HepG2 (cell line): ENCODE results near the gene LRRC25. TPM values are rescaled to one million over a fixed set of nuclear protein-coding genes. Genes with fewer than 3 reads are reported as not detected.
A peak's percentile ranks its signal among the peaks of the same experiment; 100 is the strongest.

Experiments used
- ATF5 ChIP-seq: sonication (generic); formaldehyde crosslinking; IDR thresholded peaks from 2 replicates; pipeline ENCODE4 v1.4.0; 2020; ENCODE audit warnings: mild to moderate bottlenecking, low read depth, missing genetic modification reagents
- KMT2B ChIP-seq: IDR thresholded peaks from 2 replicates; pipeline ENCODE4 v1.6.1; 2016; ENCODE audit warnings: missing genetic modification reagents, missing compliant biosample characterization
- MTA1 ChIP-seq: sonication (generic); formaldehyde crosslinking; IDR thresholded peaks from 2 replicates; pipeline ENCODE4 v1.4.0; 2020; ENCODE audit warnings: missing genetic modification reagents, mild to moderate bottlenecking, borderline replicate concordance
- NR2F2 ChIP-seq: IDR thresholded peaks from 2 replicates; pipeline ENCODE4 v1.6.1; 2012; ENCODE audit warnings: low read depth, inconsistent platforms, borderline replicate concordance
- PCBP2 ChIP-seq: fragments of 200-400 bp; formaldehyde crosslinking; optimal IDR thresholded peaks from 2 replicates; pipeline ENCODE3; 2018; ENCODE audit warnings: low read length, low read depth; ENCODE audit not compliant: poor library complexity, severe bottlenecking
- PRDM15 ChIP-seq: sonication (generic); formaldehyde crosslinking; IDR thresholded peaks from 2 replicates; pipeline ENCODE4 v1.4.0; 2020; ENCODE audit warnings: missing genetic modification reagents
- REPIN1 ChIP-seq: sonication (generic); formaldehyde crosslinking; IDR thresholded peaks from 2 replicates; pipeline ENCODE4 v1.8.0; 2022; ENCODE audit warnings: missing genetic modification reagents, low read depth, mild to moderate bottlenecking, borderline replicate concordance
- SCMH1 ChIP-seq: sonication (generic); formaldehyde crosslinking; IDR thresholded peaks from 2 replicates; pipeline ENCODE4 v1.9.0; 2021; ENCODE audit warnings: missing genetic modification reagents, mild to moderate bottlenecking, borderline replicate concordance
- WIZ ChIP-seq: sonication (generic); formaldehyde crosslinking; IDR thresholded peaks from 2 replicates; pipeline ENCODE4 v1.5.1; 2020; ENCODE audit warnings: mild to moderate bottlenecking, missing genetic modification reagents
- XRCC5 ChIP-seq: fragments of 200-400 bp; formaldehyde crosslinking; optimal IDR thresholded peaks from 2 replicates; pipeline ENCODE3; 2017; ENCODE audit warnings: mild to moderate bottlenecking, low read length
- ZFY ChIP-seq: sonication (generic); formaldehyde crosslinking; IDR thresholded peaks from 2 replicates; pipeline ENCODE4 v1.4.0; 2020; ENCODE audit warnings: missing genetic modification reagents
- ZGPAT ChIP-seq: IDR thresholded peaks from 2 replicates; pipeline ENCODE4 v1.6.1; 2016; ENCODE audit warnings: mild to moderate bottlenecking
- ZIK1 ChIP-seq: sonication (generic); formaldehyde crosslinking; IDR thresholded peaks from 2 replicates; pipeline ENCODE4 v1.5.0; 2020; ENCODE audit warnings: mild to moderate bottlenecking, low read depth, missing genetic modification reagents, borderline replicate concordance
- ZNF343 ChIP-seq: sonication (generic); formaldehyde crosslinking; IDR thresholded peaks from 2 replicates; pipeline ENCODE4 v1.4.0; 2020; ENCODE audit warnings: mild to moderate bottlenecking, missing genetic modification reagents
- ZNF362 ChIP-seq: sonication (generic); formaldehyde crosslinking; IDR thresholded peaks from 2 replicates; pipeline ENCODE4 v1.4.0; 2020; ENCODE audit warnings: missing genetic modification reagents, mild to moderate bottlenecking, borderline replicate concordance
- ZNF432 ChIP-seq: sonication (generic); formaldehyde crosslinking; IDR thresholded peaks from 2 replicates; pipeline ENCODE4 v1.5.0; 2020; ENCODE audit warnings: missing genetic modification reagents, mild to moderate bottlenecking, borderline replicate concordance
- ZNF574 ChIP-seq: sonication (generic); formaldehyde crosslinking; IDR thresholded peaks from 2 replicates; pipeline ENCODE4 v1.4.0; 2020; ENCODE audit warnings: missing genetic modification reagents
- ZNF878 ChIP-seq: sonication (generic); formaldehyde crosslinking; IDR thresholded peaks from 2 replicates; pipeline ENCODE4 v1.8.1; 2023; ENCODE audit warnings: mild to moderate bottlenecking, missing genetic modification reagents, moderate library complexity
- polyA plus RNA-seq, 8 experiments: library from polyadenylated mRNA; depleted of rRNA in 3 of 8; stranded (reverse) in 7 of 8; unstranded in 1 of 8; fragments of >200 nt; fragmentation: Illumina TruSeq in 4 of 8; extraction: Trizol in 4 of 8; gene quantifications; 2 replicates each; pipeline versions ENCODE4 v1.2.1 to v1.2.3, GENCODE V29; 2011 to 2016; ENCODE audit warnings: low read depth in 4 of 8, missing spikeins in 1 of 8, mixed read lengths in 1 of 8; ENCODE audit not compliant: insufficient read depth in 1 of 8
- total RNA-seq, 5 experiments: library from RNA; depleted of rRNA; stranded (reverse); fragments of >200 nt; fragmentation: Illumina TruSeq; extraction: Trizol; gene quantifications; 2 replicates each; pipeline ENCODE4 v1.2.3, GENCODE V29; 2016; ENCODE audit warnings: low read depth in 1 of 5

LRRC25 gene
- total and polyA plus RNA-seq, 2 of the 13 experiments (the other 11 are each of a cell fraction or from before 2014, with no cell fraction given): 0.13 to 0.53 TPM

GRCh38 chr19:18438331-18439024 is 41.1 kb upstream of the LRRC25 start (continued):
- TF ChIP-seq PRDM15 (no peak), ATF5 (no peak), ZNF343 (no peak), ZFY (CRISPR knock-in tag) (peak; percentile 86), SCMH1 (no peak), NR2F2 (no peak), ZGPAT (no peak), MTA1 (CRISPR knock-in tag) (peak; percentile 76; the same call in 1 of the 2 replicates), KMT2B (CRISPR knock-in tag) (no peak), ZIK1 (no peak; the same call in 1 of the 2 replicates), ZNF574 (CRISPR knock-in tag) (peak; percentile 49; the same call in 1 of the 2 replicates), REPIN1 (CRISPR knock-in tag) (peak; percentile 39; the same call in 1 of the 2 replicates), ZNF362 (CRISPR knock-in tag) (no peak), ZNF432 (CRISPR knock-in tag) (no peak), PCBP2 (no peak), ZNF878 (CRISPR knock-in tag) (no peak), XRCC5 (peak; percentile 46), WIZ (CRISPR knock-in tag) (no peak)
